Kidney (tissue), 14 donors: ENCODE results near the gene SERPINE1. TPM values are rescaled to one million over a fixed set of nuclear protein-coding genes. Genes with fewer than 3 reads are reported as not detected.

Source experiments
- DNase-seq, 5 donors: peaks; one replicate each; pipeline ENCODE4 v3.0.0-alpha.2; 2013 to 2020
- FAIRE-seq: peaks from 2 replicates; lab custom pipeline; 2012; peaks lifted over from hg19 to GRCh38; lab: Jason Lieb, UNC
- H3K27ac ChIP-seq, 2 donors: one replicate each; pipeline ENCODE4 v1.7.0; 2013; ENCODE audit warnings: low read depth in 2 of 2, low read length in 2 of 2, inconsistent platforms in 1 of 2
- H3K27me3 ChIP-seq: one replicate; pipeline ENCODE4 v1.7.1; 2013; ENCODE audit warnings: low read length, inconsistent platforms; ENCODE audit not compliant: control insufficient read depth, insufficient read depth
- H3K36me3 ChIP-seq, 3 donors: one replicate each; pipeline versions ENCODE4 v1.7.0 to v1.7.1; 2013; ENCODE audit warnings: low read length in 3 of 3, control low read depth in 1 of 3, inconsistent platforms in 1 of 3; ENCODE audit not compliant: insufficient read depth in 3 of 3, control insufficient read depth in 2 of 3
- H3K4me1 ChIP-seq, 3 donors: one replicate each; pipeline versions ENCODE4 v1.7.0 to v1.7.1; 2013; ENCODE audit warnings: low read length in 3 of 3, inconsistent platforms in 1 of 3, low read depth in 1 of 3; ENCODE audit not compliant: control insufficient read depth in 2 of 3, insufficient read depth in 2 of 3
- H3K4me3 ChIP-seq, 3 donors: one replicate each; pipeline versions ENCODE4 v1.7.0 to v1.8.1; 2013; ENCODE audit warnings: low read length in 3 of 3, control low read depth in 1 of 3, inconsistent platforms in 1 of 3
- H3K9ac ChIP-seq, 3 donors: one replicate each; pipeline versions ENCODE4 v1.7.0 to v1.7.1; 2013; ENCODE audit warnings: low read length in 3 of 3, control low read depth in 1 of 3, inconsistent platforms in 1 of 3
- H3K9me3 ChIP-seq, 3 donors: one replicate each; pipeline versions ENCODE4 v1.7.0 to v1.7.1; 2013; ENCODE audit warnings: low read length in 3 of 3, control low read depth in 1 of 3, inconsistent platforms in 1 of 3; ENCODE audit not compliant: control insufficient read depth in 2 of 3, insufficient read depth in 1 of 3
- CTCF ChIP-seq: IDR thresholded peaks from 3 replicates; pipeline ENCODE4 v1.5.1; 2012; ENCODE audit warnings: mild to moderate bottlenecking, moderate library complexity, borderline replicate concordance; ENCODE audit not compliant: insufficient read depth; ENCODE audit errors: extremely low read depth
- intact Hi-C: fragments of 100-400 bp; cut with DNase I; formaldehyde crosslinking; loops from one replicate; pipeline ENCODE4 v1.11.1; 2022
- polyA plus RNA-seq: library from polyadenylated mRNA; stranded (reverse); fragments of 350-450 nt; fragmentation: Illumina TruSeq; extraction: RNeasy Lipid Tissue Mini Kit (QIAGEN cat#74804); gene quantifications from one replicate; pipeline ENCODE4 v1.2.3, GENCODE V29; 2014; ENCODE audit warnings: low read depth, low replicate concordance; ENCODE audit not compliant: insufficient read depth
- total RNA-seq: library from RNA; stranded (reverse); fragmentation: NEBNext Ultra II Directional; extraction: Animal tissue kit (Norgen Biotek cat#: 25700); gene quantifications from one replicate; pipeline ENCODE4 v1.2.1, GENCODE V29; 2021
- donor health status: control.
- donor health status: control.
- donor health status: control.
- donor health status: control.
- donor health status: control.
- donor health status: DM: yes; HTN: yes; CAD: no.
- donor health status: Normal renal cell carcinoma (clear cell type).

The SERPINE1 gene
- total and polyA plus RNA-seq, 2 donors from 2014 or later, result 3.5 to 9.9 TPM

- Histone ChIP-seq H3K27me3 (no peaks in the 10 kb centered on the region), H3K4me1 (peaks cover 0 to 6% (median 5%) of the 10 kb centered on the region in 3 donors), H3K9me3 (no peaks in the 10 kb centered on the region), H3K4me3 (no peak overlapping the region), H3K36me3 (no peaks in the 10 kb centered on the region), H3K27ac (no peak overlapping the region), H3K9ac (no peak overlapping the region)
- no peak for DNase-seq
- FAIRE-seq, result no peak
- intact Hi-C loops, result no loop called here
- TF ChIP-seq CTCF, result no peak
Measured at GRCh38 chr7:101151908-101152651, 25.2 kb downstream of the SERPINE1 start.

- Histone ChIP-seq H3K9ac (peak within 1 kb of the TSS in 2 of 3 donors; percentile 29 to 41), H3K27me3 (no peaks in the 10 kb centered on the region), H3K27ac (no peak within 1 kb of the TSS), H3K9me3 (no peaks in the 10 kb centered on the region), H3K36me3 (peaks cover 0 to 3% (median 0%) of the 10 kb centered on the region in 3 donors), H3K4me3 (peak within 1 kb of the TSS; percentile 24 to 67 (median 33)), H3K4me1 (peaks cover 0 to 10% (median 5%) of the 10 kb centered on the region in 3 donors)
- TF ChIP-seq CTCF, result no peak
- DNase-seq (peak; percentile 97 to 99 (median 98)), FAIRE-seq (no peak)
- intact Hi-C loops, result no loop called here
Measured at GRCh38 chr7:101153969-101154692, 27.2 kb downstream of the SERPINE1 start, which contains the start of gene AP1S1. Gene AP1S1, plus strand, starts transcription at chr7:101154476. Its CDS starts 39 bp downstream, at chr7:101154515.

GRCh38 chr7:101154693-101155102 is 27.8 kb downstream of the SERPINE1 start:
- Histone ChIP-seq H3K9me3 (no peaks in the 10 kb centered on the region), H3K36me3 (peaks cover 0 to 4% (median 3%) of the 10 kb centered on the region in 3 donors), H3K27ac (no peak overlapping the region), H3K27me3 (no peaks in the 10 kb centered on the region), H3K4me3 (peak overlapping the region; percentile 14 to 67 (median 24)), H3K9ac (peak overlapping the region in 2 of 3 donors; percentile 29 to 41), H3K4me1 (peaks cover 0 to 12% (median 5%) of the 10 kb centered on the region in 3 donors)
- no peak for TF ChIP-seq CTCF
- FAIRE-seq (no peak), DNase-seq (no peak)
- intact Hi-C loops, result no loop called here
